Panc1 (cell line): ENCODE results near the gene PRKCD. TPM values are rescaled to one million over a fixed set of nuclear protein-coding genes. Genes with fewer than 3 reads are reported as not detected.

Source experiments
- ATAC-seq: fragments of 200-7000 bp; cut with Tn5 transposase; 2 replicates; pipeline ENCODE4 v1.9.1; 2020; ENCODE audit warnings: mild to moderate bottlenecking, moderate library complexity
- BruUV-seq: library from RNA; stranded (reverse); fragments of 400-500 nt; replicated peaks from 2 replicates; lab custom pipeline; 2021; lab: Mats Ljungman, UMichigan
- CTCF ChIA-PET: fragments of 300-600 bp; sonication (Branson Sonifier 250); formaldehyde crosslinking; loops from one replicate; lab custom pipeline; 2022; ENCODE audit warnings: antibody characterized with exemption; lab: Charles Lee
- POLR2A ChIA-PET: fragments of 300-600 bp; sonication (Branson Sonifier 250); formaldehyde crosslinking; loops from one replicate; lab custom pipeline; 2022; ENCODE audit warnings: antibody characterized with exemption; lab: Charles Lee
- DNase-seq: peaks from one replicate; pipeline ENCODE4 v3.0.0-alpha.2; 2010; ENCODE audit warnings: low read depth, low spot score
- H3K27ac ChIP-seq: 2 replicates; pipeline ENCODE4 v1.5.1; 2011; ENCODE audit warnings: mild to moderate bottlenecking, low read length, inconsistent platforms
- H3K27me3 ChIP-seq: fragments of 200-500 bp; sonication (Bioruptor generic); 2 replicates; pipeline ENCODE4 v1.6.0; 2014; ENCODE audit warnings: low read length, inconsistent platforms; ENCODE audit not compliant: control insufficient read depth, insufficient read depth
- H3K36me3 ChIP-seq: fragments of 200-500 bp; sonication (Bioruptor generic); 2 replicates; pipeline ENCODE4 v1.5.1; 2014; ENCODE audit warnings: inconsistent platforms, mild to moderate bottlenecking, low read length, moderate library complexity; ENCODE audit not compliant: control insufficient read depth, insufficient read depth
- H3K4me1 ChIP-seq: 2 replicates; pipeline ENCODE4 v1.5.1; 2011; ENCODE audit warnings: inconsistent platforms, mild to moderate bottlenecking, low read length, moderate library complexity; ENCODE audit not compliant: control insufficient read depth, insufficient read depth
- H3K4me3 ChIP-seq, 2 experiments: 2 replicates each; pipeline ENCODE4 v1.5.1; 2011 to 2012; ENCODE audit warnings: low read depth in 2 of 2, low read length in 2 of 2, mild to moderate bottlenecking in 2 of 2, inconsistent platforms in 1 of 2, moderate library complexity in 1 of 2
- H3K9me3 ChIP-seq: fragments of 200-500 bp; sonication (Bioruptor generic); 2 replicates; pipeline ENCODE4 v1.5.1; 2014; ENCODE audit warnings: low read depth, mild to moderate bottlenecking, inconsistent platforms, low read length, moderate library complexity; ENCODE audit not compliant: control insufficient read depth, insufficient read depth
- POLR2AphosphoS5 ChIP-seq: IDR thresholded peaks from 2 replicates; pipeline ENCODE4 v1.6.1; 2012; ENCODE audit warnings: mild to moderate bottlenecking, low read depth, low read length, moderate library complexity
- REST ChIP-seq, 2 experiments: IDR thresholded peaks; 2 replicates each; pipeline ENCODE4 v1.6.1; 2011 to 2012; ENCODE audit warnings: low read depth in 2 of 2, control low read depth in 1 of 2, low read length in 1 of 2, mild to moderate bottlenecking in 1 of 2, moderate library complexity in 1 of 2; ENCODE audit not compliant: insufficient read depth in 1 of 2
- SIN3A ChIP-seq: IDR thresholded peaks from 2 replicates; pipeline ENCODE4 v1.6.1; 2012; ENCODE audit warnings: low read depth, mild to moderate bottlenecking, low read length, moderate library complexity, borderline replicate concordance; ENCODE audit not compliant: insufficient read depth
- TCF7L2 ChIP-seq: IDR thresholded peaks from 2 replicates; pipeline ENCODE4 v1.6.1; 2011; ENCODE audit warnings: mild to moderate bottlenecking, low read depth, low read length, inconsistent platforms
- in situ Hi-C: cut with HindIII; loops from 2 replicates; pipeline ENCODE4 v1.10.0; 2016; ENCODE audit warnings: low sequenced_read_pairs, low pct_unique_long_range_greater_than_20kb
- intact Hi-C: fragments of 100-400 bp; cut with micrococcal nuclease; formaldehyde crosslinking; loops from one replicate; pipeline ENCODE4 v1.10.0; 2022; ENCODE audit not compliant: unreplicated experiment
- total RNA-seq: library from RNA; stranded (reverse); gene quantifications from one replicate; pipeline ENCODE4 v1.2.1, GENCODE V29; 2021; ENCODE audit not compliant: unreplicated experiment
- TF ChIP-seq, protein P1 (sequence below): fragments of 450-650 bp; IDR thresholded peaks from 2 replicates; pipeline ENCODE4 v1.5.1; 2017; ENCODE audit warnings: mild to moderate bottlenecking

Gene PRKCD
- total RNA-seq, 1 experiment from 2014 or later: 14.0 TPM

GRCh38 chr3:53151870-53152660 lies 8.9 kb upstream of the PRKCD start:
- no peak for ATAC-seq
- Histone ChIP-seq H3K4me3 (no peak overlapping the region), H3K4me1 (0 out of 2 replicates have a peak, but pooled peaks cover 5% of the 10 kb centered on the region), H3K9me3 (no peaks in the 10 kb centered on the region), H3K36me3 (no peaks in the 10 kb centered on the region), H3K27me3 (no peaks in the 10 kb centered on the region), H3K27ac (no peak overlapping the region)
- BruUV-seq: no TSS peak
- intact Hi-C loops: no loop called here
- TF ChIP-seq REST (IDR thresholded peaks at IDR 0.05; ENCODE audit: insufficient read depth in 1 of 2, low read depth in 2 of 2, low read length in 1 of 2): no peak
- TF ChIP-seq POLR2AphosphoS5: no peak
- no peak for TF ChIP-seq TCF7L2
- ChIA-PET POLR2A (no interaction called here), CTCF (no interaction called here)
- in situ Hi-C loops: no loop called here
- DNase-seq: no peak

DNA sequence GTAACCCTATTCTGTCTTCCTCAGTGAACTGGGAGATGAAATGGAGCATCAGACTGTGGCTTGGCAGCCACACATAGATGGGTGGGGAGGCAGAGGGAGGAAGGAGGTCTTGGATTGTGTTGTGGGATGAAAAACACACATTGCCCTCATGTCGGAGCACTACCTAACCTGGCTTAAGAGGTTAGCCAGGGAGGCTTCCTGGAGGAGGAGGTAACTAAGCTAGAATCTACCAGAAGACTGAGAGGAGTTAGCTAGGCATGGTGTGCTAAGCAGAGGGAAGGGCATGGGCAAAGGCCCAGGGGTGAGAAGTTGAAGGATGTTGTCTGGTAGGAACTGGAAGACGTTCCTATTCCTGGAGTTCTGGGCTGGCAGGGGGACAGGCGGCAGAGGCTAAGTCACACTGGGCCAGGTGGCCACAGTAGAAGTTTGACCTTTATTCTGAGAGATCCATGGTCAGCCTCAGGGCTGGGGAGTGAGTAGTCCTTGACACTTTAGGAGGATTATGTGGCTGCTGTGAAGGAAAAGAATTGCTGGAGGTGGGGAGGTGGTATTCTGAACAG lies 7.7 kb upstream of the PRKCD start:
- Histone ChIP-seq H3K4me3 (no peak overlapping the region), H3K27me3 (no peaks in the 10 kb centered on the region), H3K9me3 (no peaks in the 10 kb centered on the region), H3K4me1 (0 out of 2 replicates have a peak, but pooled peaks cover 5% of the 10 kb centered on the region), H3K27ac (no peak overlapping the region), H3K36me3 (no peaks in the 10 kb centered on the region)
- TF ChIP-seq POLR2AphosphoS5: no peak
- TF ChIP-seq SIN3A: no peak
- TF ChIP-seq REST (IDR thresholded peaks at IDR 0.05; ENCODE audit: insufficient read depth in 1 of 2, low read depth in 2 of 2, low read length in 1 of 2): no peak
- TF ChIP-seq TCF7L2: no peak
- TF ChIP-seq, protein P1, sequence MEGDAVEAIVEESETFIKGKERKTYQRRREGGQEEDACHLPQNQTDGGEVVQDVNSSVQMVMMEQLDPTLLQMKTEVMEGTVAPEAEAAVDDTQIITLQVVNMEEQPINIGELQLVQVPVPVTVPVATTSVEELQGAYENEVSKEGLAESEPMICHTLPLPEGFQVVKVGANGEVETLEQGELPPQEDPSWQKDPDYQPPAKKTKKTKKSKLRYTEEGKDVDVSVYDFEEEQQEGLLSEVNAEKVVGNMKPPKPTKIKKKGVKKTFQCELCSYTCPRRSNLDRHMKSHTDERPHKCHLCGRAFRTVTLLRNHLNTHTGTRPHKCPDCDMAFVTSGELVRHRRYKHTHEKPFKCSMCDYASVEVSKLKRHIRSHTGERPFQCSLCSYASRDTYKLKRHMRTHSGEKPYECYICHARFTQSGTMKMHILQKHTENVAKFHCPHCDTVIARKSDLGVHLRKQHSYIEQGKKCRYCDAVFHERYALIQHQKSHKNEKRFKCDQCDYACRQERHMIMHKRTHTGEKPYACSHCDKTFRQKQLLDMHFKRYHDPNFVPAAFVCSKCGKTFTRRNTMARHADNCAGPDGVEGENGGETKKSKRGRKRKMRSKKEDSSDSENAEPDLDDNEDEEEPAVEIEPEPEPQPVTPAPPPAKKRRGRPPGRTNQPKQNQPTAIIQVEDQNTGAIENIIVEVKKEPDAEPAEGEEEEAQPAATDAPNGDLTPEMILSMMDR: no peak
- ATAC-seq (no peak), DNase-seq (no peak)
- ChIA-PET POLR2A (no interaction called here), CTCF (no interaction called here)
- intact Hi-C loops (no loop called here), in situ Hi-C loops (no loop called here)
- BruUV-seq: no TSS peak
